ENCODE measurements around the gene DOCK6. TPM values are rescaled to one million over a fixed set of nuclear protein-coding genes. Genes with fewer than 3 reads are reported as not detected.

Gene DOCK6
- total and polyA plus RNA-seq, 10 of the 15 experiments (the other 5 are each of a cell fraction or from before 2014, with no cell fraction given): 0.76 to 24.8 (median 4.7) TPM

- DNase-seq (ENCODE audit: low read depth, low spot score) (no peak), ATAC-seq (no peak), FAIRE-seq (no peak)
- Histone ChIP-seq H3K79me2 (ENCODE audit: control insufficient read depth, insufficient read depth, low read length) (no peaks in the 10 kb centered on the region), H3K36me3 (ENCODE audit: control insufficient read depth in 2 of 2, insufficient read depth in 2 of 2, low read length in 1 of 2) (peaks cover 0 to 4% of the 10 kb centered on the region in 2 experiments; a peak in 2 of 4 replicates), H3K4me3 (no peak overlapping the region), H3K9ac (ENCODE audit: control insufficient read depth, insufficient read depth, low read length) (no peak overlapping the region), H3K9me3 (replicated peaks; ENCODE audit: control insufficient read depth, insufficient read depth, low read length) (no peaks in the 10 kb centered on the region), H4K20me1 (ENCODE audit: control insufficient read depth, insufficient read depth) (no peaks in the 10 kb centered on the region), H3K4me1 (ENCODE audit: control insufficient read depth, insufficient read depth, low read length) (peaks cover 20% of the 10 kb centered on the region), H3K27me3 (replicated peaks in 1 of 2; ENCODE audit: control insufficient read depth in 2 of 2, insufficient read depth in 2 of 2, low read length in 1 of 2) (no peaks in the 10 kb centered on the region), H2AFZ (ENCODE audit: control insufficient read depth, low read depth, low read length) (no peak overlapping the region), H3K27ac (ENCODE audit: control insufficient read depth, insufficient read depth) (no peak overlapping the region), H3K4me2 (ENCODE audit: control insufficient read depth, insufficient read depth) (no peak overlapping the region)
- no TSS peak for BruUV-seq (replicated peaks)
- TF ChIP-seq RAD51 (IDR thresholded peaks at IDR 0.05) (no peak), IRF4 (IDR thresholded peaks at IDR 0.05; ENCODE audit: low read depth, low read length) (no peak), GATAD2B (conservative IDR thresholded peaks at IDR 0.05; ENCODE audit: low read depth) (no peak), RB1 (IDR thresholded peaks at IDR 0.05; ENCODE audit: borderline replicate concordance) (no peak), FOXK2 (IDR thresholded peaks at IDR 0.05) (no peak), SREBF1 (IDR thresholded peaks at IDR 0.05; ENCODE audit: low read length) (no peak), YY1 (IDR thresholded peaks at IDR 0.05; ENCODE audit: low read depth, low read length) (no peak), PRDM15 (CRISPR knock-in tag; IDR thresholded peaks at IDR 0.05) (no peak), RCOR1 (conservative IDR thresholded peaks at IDR 0.05; ENCODE audit: low read depth, low read length) (no peak), ZNF207 (IDR thresholded peaks at IDR 0.05; ENCODE audit: borderline replicate concordance) (no peak), HDAC2 (IDR thresholded peaks at IDR 0.05) (no peak), RUNX3 (IDR thresholded peaks at IDR 0.05; ENCODE audit: low read length) (no peak)
- SMC1A ChIA-PET (ENCODE audit: uncharacterized antibody, unreplicated experiment): no interaction called here
- intact Hi-C loops (cut with micrococcal nuclease; ENCODE audit: unreplicated experiment) (no loop called here), in situ Hi-C loops (cut with MboI) (no loop called here)
- POLR2A ChIA-PET: no interaction called here
- CTCF ChIA-PET: no interaction called here
- 38% methylated on average over 7 of the region's 7 CpGs for WGBS (ENCODE audit: insufficient coverage, insufficient replicate concordance, low lambda C conversion rate, missing lambda C conversion rate)
- RAD21 ChIA-PET (ENCODE audit: unreplicated experiment): no interaction called here
These were observed 86.4 kb downstream of the DOCK6 start for GRCh38 chr19:11175920-11176319.
